Measurements from ENCODE around the gene VWA5B2. TPM values are rescaled to one million over a fixed set of nuclear protein-coding genes. Genes with fewer than 3 reads are reported as not detected.

The VWA5B2 gene
- total RNA-seq, 1 donor from 2014 or later: not detected

DNA sequence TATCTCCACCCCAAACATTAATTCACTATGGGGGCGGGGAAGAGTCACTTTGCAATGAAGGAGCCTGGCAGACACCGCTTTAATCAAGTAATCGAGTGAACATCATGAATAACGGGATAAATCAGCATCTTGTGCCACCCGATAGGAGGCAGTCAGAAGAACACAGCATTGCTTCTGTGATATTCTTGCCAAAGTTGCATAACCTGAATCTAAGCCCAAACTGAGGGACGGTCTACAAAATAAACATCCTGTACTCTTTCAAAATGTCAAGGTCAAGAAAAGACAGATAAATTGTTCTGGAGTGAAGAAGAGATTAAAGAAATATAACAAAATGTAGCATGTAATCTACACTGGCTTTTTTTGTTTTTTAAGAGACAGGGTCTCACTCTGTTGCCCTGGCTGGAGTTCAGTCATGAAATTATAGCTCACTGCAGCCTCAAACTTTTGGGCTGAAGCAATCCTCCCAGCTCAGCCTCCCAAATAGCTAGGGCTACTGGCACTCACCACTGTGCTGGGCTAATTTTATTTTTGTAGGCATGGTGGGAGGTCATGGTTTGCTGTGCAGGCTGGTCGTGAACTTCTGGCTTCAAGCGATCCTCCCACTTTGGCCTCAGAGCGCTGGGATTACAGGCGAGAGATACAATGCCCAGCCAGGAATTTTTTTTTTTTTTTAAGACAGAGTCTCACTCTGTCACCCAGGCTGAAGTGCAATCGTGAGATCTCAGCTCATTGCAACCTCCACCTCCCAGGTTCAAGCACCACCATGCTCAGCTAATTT lies 20.1 kb upstream of the VWA5B2 start:
- ATAC-seq: no peak
- intact Hi-C loops (cut with DNase I): no loop called here
- H3K4me3 ChIP-seq: no peak overlapping the region
- H3K4me1 ChIP-seq: no peaks in the 10 kb centered on the region
- no peak overlapping the region for H3K27ac ChIP-seq
- H3K36me3 ChIP-seq: no peaks in the 10 kb centered on the region
- no peak for DNase-seq
- H3K9me3 ChIP-seq: no peaks in the 10 kb centered on the region
- TF ChIP-seq, protein P1, sequence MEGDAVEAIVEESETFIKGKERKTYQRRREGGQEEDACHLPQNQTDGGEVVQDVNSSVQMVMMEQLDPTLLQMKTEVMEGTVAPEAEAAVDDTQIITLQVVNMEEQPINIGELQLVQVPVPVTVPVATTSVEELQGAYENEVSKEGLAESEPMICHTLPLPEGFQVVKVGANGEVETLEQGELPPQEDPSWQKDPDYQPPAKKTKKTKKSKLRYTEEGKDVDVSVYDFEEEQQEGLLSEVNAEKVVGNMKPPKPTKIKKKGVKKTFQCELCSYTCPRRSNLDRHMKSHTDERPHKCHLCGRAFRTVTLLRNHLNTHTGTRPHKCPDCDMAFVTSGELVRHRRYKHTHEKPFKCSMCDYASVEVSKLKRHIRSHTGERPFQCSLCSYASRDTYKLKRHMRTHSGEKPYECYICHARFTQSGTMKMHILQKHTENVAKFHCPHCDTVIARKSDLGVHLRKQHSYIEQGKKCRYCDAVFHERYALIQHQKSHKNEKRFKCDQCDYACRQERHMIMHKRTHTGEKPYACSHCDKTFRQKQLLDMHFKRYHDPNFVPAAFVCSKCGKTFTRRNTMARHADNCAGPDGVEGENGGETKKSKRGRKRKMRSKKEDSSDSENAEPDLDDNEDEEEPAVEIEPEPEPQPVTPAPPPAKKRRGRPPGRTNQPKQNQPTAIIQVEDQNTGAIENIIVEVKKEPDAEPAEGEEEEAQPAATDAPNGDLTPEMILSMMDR (IDR thresholded peaks at IDR 0.05): no peak
- H3K27me3 ChIP-seq: no peaks in the 10 kb centered on the region

DNA sequence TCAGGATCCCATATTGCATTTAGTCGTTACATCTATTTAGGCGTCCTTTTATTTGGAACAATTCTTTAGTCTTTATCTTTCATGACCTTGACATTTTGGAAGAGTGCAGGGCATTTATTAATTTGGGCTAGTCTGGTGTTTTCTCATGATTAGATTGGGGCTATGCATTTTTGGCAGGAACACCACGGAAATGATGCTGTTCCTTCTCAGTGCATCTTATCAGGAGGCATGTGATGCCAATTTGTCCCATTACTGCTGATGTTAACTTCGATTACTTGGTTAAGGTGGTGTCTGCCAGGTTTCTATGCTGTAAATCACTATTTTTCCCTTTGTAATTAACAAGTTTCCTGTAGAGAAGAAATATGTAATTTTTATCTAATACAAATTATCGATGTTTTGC lies 18.1 kb upstream of the VWA5B2 start:
- Histone ChIP-seq H3K27me3 (no peaks in the 10 kb centered on the region), H3K4me3 (no peak overlapping the region), H3K36me3 (no peaks in the 10 kb centered on the region), H3K9me3 (no peaks in the 10 kb centered on the region), H3K4me1 (no peaks in the 10 kb centered on the region), H3K27ac (no peak overlapping the region)
- no peak for ATAC-seq
- TF ChIP-seq, protein P1 (IDR thresholded peaks at IDR 0.05): no peak
- DNase-seq: no peak
- intact Hi-C loops (cut with DNase I): no loop called here

DNA sequence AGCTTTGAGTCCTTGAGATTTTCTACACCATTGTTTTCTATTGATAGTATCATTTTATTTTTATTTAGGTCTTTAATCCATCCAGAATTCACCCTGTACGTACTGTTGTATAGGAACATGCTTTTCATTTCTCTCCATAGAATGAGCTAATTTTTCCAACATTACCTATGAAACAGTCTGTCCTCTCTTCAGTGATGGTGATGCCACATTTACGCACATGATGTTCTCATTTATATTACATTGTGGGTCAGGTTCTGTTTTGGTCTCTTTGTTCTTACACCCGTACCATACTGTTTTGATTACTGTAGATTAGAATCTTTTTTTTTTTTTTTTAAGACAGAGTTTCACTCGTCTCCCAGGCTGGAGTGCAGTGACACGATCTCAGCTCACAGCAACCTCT lies 17.7 kb upstream of the VWA5B2 start:
- Histone ChIP-seq H3K27me3 (no peaks in the 10 kb centered on the region), H3K4me1 (no peaks in the 10 kb centered on the region), H3K36me3 (no peaks in the 10 kb centered on the region), H3K4me3 (no peak overlapping the region), H3K9me3 (no peaks in the 10 kb centered on the region), H3K27ac (no peak overlapping the region)
- TF ChIP-seq, protein P1 (IDR thresholded peaks at IDR 0.05): no peak
- ATAC-seq (no peak), DNase-seq (no peak)
- intact Hi-C loops (cut with DNase I): no loop called here

DNA sequence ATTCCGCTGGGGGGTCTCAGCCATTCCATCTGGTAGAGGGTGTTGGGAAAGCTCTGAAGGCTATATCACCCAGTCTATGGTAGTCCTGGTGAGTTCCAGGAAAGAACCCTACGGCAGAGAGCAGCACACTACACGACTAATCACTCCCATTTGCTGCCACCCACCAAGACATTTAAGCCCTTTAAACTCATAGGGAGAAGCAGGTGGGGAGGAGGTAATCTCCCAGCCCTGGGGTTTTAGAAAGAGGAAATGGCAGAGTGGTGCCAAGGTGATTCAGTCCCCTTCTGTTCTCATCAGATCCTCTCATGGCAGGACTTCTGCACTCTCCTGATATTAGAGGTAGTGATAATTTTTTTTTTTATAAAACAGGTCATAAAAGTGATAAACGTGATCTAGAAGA lies 10.6 kb upstream of the VWA5B2 start:
- Histone ChIP-seq H3K4me1 (no peaks in the 10 kb centered on the region), H3K27ac (no peak overlapping the region), H3K36me3 (no peaks in the 10 kb centered on the region), H3K9me3 (no peaks in the 10 kb centered on the region), H3K4me3 (no peak overlapping the region), H3K27me3 (no peaks in the 10 kb centered on the region)
- DNase-seq (no peak), ATAC-seq (no peak)
- intact Hi-C loops (cut with DNase I): no loop called here
- TF ChIP-seq, protein P1 (IDR thresholded peaks at IDR 0.05): no peak

DNA sequence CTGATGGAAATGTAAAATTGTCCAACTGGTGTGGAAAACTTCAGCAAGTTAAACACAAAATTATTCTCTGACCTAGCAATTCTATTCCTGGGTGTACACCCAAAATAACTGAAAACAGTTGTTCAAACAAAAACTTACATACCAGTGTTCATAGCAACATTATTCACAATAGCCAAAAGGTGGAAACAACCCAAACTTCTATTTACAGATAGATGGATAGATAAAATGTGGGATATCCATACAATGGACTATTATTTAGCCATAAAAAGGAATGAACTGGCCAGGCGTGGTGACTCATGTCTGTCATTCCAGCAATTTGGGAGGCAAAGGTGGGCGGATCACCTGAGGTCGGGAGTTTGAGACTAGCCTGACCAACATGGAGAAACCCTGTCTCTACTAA lies 6.9 kb upstream of the VWA5B2 start:
- intact Hi-C loops (cut with DNase I): no loop called here
- TF ChIP-seq, protein P1 (IDR thresholded peaks at IDR 0.05): no peak
- H3K27ac ChIP-seq: no peak overlapping the region
- ATAC-seq (no peak), DNase-seq (no peak)
- no peaks in the 10 kb centered on the region for H3K4me1 ChIP-seq
- H3K9me3 ChIP-seq: no peaks in the 10 kb centered on the region
- H3K27me3 ChIP-seq: no peaks in the 10 kb centered on the region
- no peak overlapping the region for H3K4me3 ChIP-seq
- H3K36me3 ChIP-seq: no peaks in the 10 kb centered on the region

Data from upper lobe of right lung (tissue), 1 donor.